Esophagus mucosa (tissue), 1 donor: ENCODE measurements around the gene PCDHA12. TPM values are rescaled to one million over a fixed set of nuclear protein-coding genes. Genes with fewer than 3 reads are reported as not detected.
"Not testable (repeated sequence)": the region's sequence is repeated elsewhere in the genome, so short reads cannot be mapped to it uniquely, and the experiment has no call there.

Experiments
- ATAC-seq: fragments of 200-7000 bp; cut with Tn5 transposase; one replicate; pipeline ENCODE4 v1.9.1; 2020
- total RNA-seq: library from RNA; stranded (reverse); gene quantifications from one replicate; pipeline ENCODE4 v1.2.4, GENCODE V29; 2023
- donor health status: DM: yes; HTN: yes; CAD: no.

Gene PCDHA12, protein sequence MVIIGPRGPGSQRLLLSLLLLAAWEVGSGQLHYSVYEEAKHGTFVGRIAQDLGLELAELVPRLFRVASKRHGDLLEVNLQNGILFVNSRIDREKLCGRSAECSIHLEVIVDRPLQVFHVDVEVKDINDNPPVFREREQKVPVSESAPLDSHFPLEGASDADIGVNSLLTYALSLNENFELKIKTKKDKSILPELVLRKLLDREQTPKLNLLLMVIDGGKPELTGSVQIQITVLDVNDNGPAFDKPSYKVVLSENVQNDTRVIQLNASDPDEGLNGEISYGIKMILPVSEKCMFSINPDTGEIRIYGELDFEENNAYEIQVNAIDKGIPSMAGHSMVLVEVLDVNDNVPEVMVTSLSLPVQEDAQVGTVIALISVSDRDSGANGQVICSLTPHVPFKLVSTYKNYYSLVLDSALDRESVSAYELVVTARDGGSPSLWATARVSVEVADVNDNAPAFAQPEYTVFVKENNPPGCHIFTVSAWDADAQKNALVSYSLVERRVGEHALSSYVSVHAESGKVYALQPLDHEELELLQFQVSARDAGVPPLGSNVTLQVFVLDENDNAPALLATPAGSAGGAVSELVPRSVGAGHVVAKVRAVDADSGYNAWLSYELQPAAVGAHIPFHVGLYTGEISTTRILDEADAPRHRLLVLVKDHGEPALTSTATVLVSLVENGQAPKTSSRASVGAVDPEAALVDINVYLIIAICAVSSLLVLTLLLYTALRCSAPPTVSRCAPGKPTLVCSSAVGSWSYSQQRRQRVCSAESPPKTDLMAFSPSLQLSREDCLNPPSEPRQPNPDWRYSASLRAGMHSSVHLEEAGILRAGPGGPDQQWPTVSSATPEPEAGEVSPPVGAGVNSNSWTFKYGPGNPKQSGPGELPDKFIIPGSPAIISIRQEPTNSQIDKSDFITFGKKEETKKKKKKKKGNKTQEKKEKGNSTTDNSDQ
- not detected for total RNA-seq

DNA sequence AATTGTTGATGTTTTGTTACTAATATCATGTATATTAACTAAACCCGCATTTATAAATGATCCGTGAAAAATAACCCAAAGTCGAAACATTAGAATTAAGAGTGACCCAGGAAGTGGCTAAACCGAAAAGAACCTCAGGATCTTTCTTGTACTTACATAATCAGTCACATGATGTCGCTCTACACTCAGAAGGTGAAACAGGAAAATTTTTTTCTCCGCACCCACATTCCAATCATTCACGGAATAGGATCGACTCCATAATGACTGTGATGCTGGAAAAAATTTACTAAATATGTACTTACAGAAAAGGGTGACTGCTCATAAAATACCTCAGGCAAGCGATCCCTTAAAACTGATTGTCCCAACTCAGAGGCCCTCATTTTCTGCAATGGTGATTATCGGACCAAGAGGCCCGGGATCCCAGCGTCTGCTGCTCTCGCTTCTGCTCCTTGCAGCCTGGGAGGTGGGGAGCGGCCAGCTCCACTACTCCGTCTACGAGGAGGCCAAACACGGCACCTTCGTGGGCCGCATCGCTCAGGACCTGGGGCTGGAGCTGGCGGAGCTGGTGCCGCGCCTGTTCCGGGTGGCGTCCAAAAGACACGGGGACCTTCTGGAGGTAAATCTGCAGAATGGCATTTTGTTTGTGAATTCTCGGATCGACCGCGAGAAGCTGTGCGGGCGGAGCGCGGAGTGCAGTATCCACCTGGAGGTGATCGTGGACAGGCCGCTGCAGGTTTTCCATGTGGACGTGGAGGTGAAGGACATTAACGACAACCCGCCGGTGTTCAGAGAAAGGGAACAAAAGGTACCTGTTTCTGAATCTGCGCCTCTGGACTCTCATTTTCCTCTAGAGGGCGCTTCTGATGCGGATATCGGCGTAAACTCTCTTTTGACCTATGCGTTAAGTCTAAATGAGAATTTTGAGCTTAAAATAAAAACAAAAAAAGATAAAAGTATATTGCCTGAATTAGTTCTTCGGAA is at the start of gene PCDHA12:
PCDHA12 (plus strand) TSS at position 224 of the 981 bp plus-strand sequence; CDS start at position 389, 165 bp downstream.
- no peak for ATAC-seq

DNA sequence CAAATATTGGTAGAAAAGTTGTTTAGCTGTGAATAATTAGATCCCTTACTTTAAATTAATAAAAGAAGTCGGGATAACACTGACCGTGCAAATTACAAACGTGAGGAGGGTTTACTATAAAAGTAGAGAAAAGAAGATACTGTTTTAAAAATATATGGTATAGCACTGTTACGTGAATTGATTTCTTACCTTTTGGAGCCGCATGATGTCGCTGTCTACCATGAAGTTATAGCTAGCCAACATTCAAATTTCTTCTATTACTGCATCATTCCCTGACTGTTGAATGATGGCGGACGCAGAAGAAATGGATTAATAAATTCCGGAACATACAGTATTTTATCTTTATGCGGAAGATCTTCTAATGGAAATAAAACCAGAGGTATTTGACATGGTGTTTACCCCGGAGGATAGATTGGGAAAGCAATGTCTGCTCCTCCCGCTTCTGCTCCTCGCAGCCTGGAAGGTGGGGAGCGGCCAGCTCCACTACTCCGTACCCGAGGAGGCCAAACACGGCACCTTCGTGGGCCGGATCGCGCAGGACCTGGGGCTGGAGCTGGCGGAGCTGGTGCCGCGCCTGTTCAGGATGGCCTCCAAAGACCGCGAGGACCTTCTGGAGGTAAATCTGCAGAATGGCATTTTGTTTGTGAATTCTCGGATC is 47.3 kb upstream of the PCDHA12 start, which contains the start of gene PCDHA6:
PCDHA6 (plus strand) TSS at position 257 of the 658 bp plus-strand sequence; CDS start at position 389, 132 bp downstream.
- ATAC-seq = no peak

DNA sequence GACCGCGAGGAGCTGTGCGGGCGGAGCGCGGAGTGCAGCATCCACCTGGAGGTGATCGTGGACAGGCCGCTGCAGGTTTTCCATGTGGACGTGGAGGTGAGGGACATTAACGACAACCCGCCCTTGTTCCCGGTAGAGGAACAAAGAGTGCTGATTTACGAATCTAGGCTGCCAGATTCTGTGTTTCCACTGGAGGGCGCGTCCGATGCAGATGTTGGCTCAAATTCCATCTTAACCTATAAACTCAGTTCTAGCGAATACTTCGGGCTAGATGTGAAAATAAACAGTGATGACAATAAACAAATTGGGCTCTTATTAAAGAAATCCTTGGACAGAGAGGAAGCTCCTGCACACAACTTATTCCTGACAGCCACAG is 46.8 kb upstream of the PCDHA12 start:
- no peak for ATAC-seq

DNA sequence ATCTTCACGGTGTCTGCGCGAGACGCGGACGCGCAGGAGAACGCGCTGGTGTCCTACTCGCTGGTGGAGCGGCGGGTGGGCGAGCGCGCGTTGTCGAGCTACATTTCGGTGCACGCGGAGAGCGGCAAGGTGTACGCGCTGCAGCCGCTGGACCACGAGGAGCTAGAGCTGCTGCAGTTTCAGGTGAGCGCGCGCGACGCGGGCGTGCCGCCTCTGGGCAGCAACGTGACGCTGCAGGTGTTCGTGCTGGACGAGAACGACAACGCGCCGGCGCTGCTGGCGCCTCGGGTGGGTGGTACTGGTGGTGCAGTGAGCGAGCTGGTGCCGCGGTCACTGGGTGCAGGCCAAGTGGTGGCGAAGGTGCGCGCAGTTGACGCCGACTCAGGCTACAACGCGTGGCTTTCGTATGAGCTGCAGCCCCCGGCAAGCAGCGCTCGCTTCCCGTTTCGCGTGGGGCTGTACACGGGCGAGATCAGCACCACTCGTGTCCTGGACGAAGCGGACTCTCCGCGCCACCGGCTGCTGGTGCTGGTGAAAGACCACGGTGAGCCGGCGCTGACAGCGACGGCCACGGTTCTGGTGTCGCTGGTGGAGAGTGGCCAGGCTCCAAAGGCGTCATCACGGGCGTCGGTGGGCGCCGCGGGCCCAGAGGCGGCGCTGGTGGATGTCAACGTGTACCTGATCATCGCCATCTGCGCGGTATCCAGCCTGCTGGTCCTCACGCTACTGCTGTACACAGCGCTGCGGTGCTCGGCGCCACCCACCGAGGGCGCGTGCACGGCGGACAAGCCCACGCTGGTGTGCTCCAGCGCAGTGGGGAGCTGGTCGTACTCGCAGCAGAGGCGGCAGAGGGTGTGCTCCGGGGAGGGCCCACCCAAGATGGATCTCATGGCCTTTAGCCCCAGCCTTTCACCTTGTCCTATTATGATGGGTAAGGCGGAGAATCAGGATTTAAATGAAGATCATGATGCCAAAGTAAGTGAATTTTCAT is 45.3 kb upstream of the PCDHA12 start:
- not testable (repeated sequence) for ATAC-seq

DNA sequence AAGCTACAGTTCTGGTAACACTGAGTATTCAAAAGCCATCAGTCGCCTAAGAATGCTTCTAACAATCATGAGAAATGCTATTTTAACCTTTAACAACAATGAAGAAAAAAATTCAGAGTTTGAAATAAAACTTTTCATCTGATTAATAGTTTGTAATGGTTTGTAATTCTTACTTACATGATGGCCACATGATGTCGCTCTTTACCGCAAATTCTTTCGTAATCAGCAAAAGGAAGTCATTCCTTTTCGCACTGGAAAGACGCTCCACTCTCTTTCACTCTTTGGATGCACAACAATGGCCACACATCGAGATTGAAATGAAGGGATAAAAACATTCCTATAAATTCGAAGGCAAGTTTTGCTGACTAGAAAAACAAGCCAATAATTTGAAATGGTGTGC is 41.1 kb upstream of the PCDHA12 start, which contains the start of gene PCDHA7:
PCDHA7 (plus strand) TSS at position 277 of the 400 bp plus-strand sequence; CDS start at position 392, 115 bp downstream.
- ATAC-seq = no peak

DNA sequence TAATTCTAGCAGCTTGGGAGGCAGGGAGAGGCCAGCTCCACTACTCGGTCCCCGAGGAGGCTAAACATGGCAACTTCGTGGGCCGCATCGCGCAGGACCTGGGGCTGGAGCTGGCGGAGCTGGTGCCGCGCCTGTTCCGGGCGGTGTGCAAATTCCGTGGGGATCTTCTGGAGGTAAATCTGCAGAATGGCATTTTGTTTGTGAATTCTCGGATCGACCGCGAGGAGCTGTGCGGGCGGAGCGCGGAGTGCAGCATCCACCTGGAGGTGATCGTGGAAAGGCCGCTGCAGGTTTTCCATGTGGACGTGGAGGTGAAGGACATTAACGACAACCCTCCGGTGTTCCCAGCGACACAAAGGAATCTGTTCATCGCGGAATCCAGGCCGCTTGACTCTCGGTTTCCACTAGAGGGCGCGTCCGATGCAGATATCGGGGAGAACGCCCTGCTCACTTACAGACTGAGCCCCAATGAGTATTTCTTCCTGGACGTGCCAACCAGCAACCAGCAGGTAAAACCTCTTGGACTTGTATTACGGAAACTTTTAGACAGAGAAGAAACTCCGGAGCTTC is 40.6 kb upstream of the PCDHA12 start:
- not testable (repeated sequence) for ATAC-seq

DNA sequence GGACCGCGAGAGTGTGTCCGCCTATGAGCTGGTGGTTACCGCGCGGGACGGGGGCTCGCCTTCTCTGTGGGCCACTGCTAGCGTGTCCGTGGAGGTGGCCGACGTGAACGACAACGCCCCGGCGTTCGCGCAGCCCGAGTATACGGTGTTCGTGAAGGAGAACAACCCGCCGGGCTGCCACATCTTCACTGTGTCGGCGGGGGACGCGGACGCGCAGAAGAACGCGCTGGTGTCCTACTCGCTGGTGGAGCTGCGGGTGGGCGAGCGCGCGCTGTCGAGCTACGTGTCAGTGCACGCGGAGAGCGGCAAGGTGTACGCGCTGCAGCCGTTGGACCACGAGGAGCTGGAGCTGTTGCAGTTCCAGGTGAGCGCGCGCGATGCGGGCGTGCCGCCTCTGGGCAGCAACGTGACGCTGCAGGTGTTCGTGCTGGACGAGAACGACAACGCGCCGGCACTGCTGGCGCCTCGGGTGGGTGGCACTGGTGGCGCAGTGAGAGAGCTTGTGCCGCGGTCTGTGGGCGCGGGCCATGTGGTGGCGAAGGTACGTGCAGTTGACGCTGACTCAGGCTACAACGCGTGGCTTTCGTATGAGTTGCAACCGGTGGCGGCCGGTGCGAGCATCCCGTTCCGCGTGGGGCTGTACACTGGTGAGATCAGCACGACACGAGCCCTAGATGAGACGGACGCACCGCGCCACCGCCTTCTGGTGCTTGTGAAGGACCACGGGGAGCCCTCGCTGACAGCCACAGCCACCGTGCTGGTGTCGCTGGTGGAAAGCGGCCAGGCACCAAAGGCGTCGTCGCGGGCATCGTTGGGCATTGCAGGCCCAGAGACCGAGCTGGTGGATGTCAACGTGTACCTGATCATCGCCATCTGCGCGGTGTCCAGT is 39.2 kb upstream of the PCDHA12 start:
- no peak for ATAC-seq

DNA sequence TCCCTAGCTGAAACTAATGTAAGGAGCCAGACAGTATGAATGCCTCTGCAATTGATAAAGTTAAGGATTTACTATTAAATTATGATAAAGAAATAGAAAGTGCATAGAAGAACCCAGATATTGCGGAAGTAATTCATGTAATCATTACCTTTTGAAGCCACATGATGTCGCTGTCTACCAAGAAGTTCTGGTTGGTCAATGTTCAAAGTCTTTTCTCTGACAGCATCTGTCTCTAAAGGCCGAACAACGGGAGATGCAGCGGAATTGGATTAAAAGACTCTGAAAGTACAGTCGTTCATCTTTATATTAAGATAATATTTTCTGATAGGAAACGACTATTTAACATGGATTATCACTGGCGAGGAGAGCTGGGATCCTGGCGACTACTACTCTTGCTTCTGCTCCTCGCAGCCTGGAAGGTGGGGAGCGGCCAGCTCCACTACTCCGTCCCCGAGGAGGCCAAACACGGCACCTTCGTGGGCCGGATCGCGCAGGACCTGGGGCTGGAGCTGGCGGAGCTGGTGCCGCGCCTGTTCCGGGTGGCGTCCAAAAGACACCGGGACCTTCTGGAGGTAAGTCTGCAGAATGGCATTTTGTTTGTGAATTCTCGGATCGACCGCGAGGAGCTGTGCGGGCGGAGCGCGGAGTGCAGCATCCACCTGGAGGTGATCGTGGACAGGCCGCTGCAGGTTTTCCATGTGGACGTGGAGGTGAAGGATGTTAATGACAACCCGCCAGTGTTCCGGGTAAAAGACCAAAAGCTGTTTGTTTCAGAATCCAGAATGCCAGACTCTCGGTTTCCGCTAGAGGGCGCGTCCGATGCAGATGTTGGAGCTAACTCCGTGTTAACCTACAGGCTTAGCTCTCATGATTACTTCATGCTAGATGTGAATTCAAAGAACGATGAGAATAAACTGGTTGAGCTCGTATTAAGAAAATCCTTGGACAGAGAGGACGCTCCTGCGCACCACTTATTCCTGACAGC is 33.8 kb upstream of the PCDHA12 start, which contains the start of gene PCDHA8:
PCDHA8 (plus strand) TSS at position 210 of the 985 bp plus-strand sequence; CDS start at position 345, 135 bp downstream.
- no peak for ATAC-seq

DNA sequence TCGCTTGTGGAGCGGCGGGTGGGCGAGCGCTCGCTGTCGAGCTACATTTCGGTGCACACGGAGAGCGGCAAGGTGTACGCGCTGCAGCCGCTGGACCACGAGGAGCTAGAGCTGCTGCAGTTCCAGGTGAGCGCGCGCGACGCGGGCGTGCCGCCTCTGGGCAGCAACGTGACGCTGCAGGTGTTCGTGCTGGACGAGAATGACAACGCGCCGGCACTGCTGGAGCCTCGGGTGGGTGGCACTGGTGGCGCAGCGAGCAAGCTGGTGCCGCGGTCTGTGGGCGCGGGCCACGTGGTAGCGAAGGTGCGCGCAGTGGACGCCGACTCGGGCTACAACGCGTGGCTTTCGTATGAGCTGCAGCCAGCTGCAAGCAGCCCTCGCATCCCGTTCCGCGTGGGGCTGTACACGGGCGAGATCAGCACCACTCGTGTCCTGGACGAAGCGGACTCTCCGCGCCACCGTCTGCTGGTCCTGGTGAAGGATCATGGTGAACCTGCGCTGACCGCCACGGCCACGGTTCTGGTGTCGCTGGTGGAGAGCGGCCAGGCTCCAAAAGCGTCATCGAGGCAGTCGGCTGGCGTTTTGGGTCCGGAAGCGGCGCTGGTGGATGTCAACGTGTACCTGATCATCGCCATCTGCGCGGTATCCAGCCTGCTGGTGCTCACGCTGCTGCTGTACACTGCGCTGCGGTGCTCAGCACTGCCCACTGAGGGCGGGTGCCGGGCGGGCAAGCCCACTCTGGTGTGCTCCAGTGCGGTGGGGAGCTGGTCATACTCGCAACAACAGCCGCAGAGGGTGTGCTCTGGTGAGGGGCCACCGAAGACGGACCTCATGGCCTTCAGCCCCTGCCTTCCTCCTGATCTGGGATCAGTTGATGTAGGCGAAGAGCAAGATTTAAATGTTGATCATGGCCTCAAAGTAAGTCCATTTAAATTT is 32.0 kb upstream of the PCDHA12 start:
- no peak for ATAC-seq

DNA sequence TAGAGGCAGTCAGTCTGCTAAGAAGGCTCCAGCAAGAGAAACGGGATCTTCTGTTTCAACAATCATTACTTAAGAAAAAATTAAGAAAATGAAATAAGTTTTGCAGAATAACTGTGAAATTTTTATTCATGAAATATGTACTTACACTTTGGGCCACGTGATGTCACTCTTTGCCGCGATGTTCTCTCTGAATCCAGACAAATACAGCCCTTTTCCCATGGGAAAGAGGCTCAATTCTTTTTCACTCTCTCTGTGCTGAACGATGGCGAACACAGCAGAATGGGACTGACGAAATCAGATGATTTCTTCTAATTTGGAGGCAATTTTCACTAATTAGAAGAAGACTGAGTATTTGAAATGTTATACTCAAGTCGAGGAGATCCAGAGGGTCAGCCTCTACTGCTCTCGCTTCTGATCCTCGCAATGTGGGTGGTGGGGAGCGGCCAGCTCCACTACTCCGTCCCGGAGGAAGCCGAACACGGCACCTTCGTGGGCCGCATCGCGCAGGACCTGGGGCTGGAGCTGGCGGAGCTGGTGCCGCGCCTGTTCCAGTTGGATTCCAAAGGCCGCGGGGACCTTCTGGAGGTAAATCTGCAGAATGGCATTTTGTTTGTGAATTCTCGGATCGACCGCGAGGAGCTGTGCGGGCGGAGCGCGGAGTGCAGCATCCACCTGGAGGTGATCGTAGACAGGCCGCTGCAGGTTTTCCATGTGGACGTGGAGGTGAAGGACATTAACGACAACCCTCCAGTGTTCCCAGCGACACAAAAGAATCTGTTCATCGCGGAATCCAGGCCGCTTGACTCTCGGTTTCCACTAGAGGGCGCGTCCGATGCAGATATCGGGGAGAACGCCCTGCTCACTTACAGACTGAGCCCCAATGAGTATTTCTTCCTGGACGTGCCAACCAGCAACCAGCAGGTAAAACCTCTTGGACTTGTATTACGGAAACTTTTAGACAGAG is 26.7 kb upstream of the PCDHA12 start, which contains the start of gene PCDHA9:
PCDHA9 (plus strand) TSS at position 244 of the 964 bp plus-strand sequence; CDS start at position 358, 114 bp downstream.
- not testable (repeated sequence) for ATAC-seq

DNA sequence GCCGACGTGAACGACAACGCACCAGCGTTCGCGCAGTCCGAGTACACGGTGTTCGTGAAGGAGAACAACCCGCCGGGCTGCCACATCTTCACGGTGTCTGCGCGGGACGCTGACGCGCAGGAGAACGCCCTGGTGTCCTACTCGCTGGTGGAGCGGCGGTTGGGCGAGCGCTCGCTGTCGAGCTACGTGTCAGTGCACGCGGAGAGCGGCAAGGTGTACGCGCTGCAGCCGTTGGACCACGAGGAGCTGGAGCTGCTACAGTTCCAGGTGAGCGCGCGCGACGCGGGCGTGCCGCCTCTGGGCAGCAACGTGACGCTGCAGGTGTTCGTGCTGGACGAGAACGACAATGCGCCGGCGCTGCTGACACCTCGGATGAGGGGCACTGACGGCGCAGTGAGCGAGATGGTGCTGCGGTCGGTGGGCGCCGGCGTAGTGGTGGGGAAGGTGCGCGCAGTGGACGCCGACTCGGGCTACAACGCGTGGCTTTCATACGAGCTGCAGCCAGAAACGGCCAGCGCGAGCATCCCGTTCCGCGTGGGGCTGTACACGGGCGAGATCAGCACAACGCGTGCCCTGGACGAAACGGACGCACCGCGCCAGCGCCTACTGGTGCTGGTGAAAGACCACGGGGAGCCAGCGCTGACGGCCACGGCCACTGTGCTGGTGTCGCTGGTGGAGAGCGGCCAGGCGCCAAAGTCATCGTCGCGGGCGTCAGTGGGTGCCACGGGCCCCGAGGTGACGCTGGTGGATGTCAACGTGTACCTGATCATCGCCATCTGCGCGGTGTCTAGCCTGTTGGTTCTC is 25.1 kb upstream of the PCDHA12 start:
- ATAC-seq = not testable (repeated sequence)

DNA sequence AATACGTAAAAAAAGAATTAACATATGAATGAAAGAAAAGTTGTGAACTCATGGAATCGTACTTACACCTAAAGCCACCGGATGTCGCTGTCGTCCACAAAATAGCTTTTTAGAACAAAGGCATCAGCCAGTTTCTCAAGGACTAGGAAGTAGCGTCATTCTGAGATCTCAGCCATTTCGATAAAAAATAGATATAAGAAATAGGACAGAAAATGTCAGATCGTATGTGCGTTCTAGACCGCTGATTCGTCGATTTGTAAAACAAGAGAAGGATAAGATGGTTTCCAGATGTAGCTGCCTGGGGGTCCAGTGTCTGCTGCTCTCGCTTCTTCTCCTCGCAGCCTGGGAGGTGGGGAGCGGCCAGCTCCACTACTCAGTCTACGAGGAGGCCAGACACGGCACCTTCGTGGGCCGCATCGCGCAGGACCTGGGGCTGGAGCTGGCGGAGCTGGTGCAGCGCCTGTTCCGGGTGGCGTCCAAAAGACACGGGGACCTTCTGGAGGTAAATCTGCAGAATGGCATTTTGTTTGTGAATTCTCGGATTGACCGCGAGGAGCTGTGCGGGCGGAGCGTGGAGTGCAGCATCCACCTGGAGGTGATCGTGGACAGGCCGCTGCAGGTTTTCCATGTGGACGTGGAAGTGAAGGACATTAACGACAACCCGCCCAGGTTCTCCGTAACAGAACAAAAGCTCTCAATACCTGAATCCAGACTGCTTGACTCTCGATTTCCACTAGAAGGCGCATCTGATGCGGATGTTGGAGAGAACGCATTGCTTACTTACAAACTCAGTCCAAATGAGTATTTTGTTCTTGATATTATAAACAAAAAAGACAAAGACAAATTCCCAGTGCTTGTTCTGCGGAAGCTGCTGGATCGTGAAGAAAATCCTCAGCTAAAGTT is 19.1 kb upstream of the PCDHA12 start, which contains the start of gene PCDHA10:
PCDHA10 (plus strand) TSS at position 126 of the 903 bp plus-strand sequence; CDS start at position 278, 152 bp downstream.
- no peak for ATAC-seq
